H1 (cell line): ENCODE results near the gene WDR33. TPM values are rescaled to one million over a fixed set of nuclear protein-coding genes. Genes with fewer than 3 reads are reported as not detected.

Source experiments
- CTCF ChIA-PET: fragments of 300-600 bp; sonication (Branson Sonifier 250); formaldehyde crosslinking; loops from one replicate; lab custom pipeline; 2021; ENCODE audit not compliant: partially characterized antibody; lab: Charles Lee
- POLR2A ChIA-PET: fragments of 300-600 bp; sonication (Branson Sonifier 250); formaldehyde crosslinking; loops from one replicate; lab custom pipeline; 2021; ENCODE audit warnings: inconsistent platforms; ENCODE audit not compliant: partially characterized antibody; lab: Charles Lee
- DNase-seq, 2 experiments: peaks; one replicate each; pipeline versions ENCODE4 v3.0.0 to v3.0.0-alpha.2; 2010 to 2022; ENCODE audit warnings: low spot score in 2 of 2, low read depth in 1 of 2, mixed read lengths in 1 of 2
- FAIRE-seq: peaks from 2 replicates; lab custom pipeline; 2011; peaks lifted over from hg19 to GRCh38; lab: Jason Lieb, UNC
- H2AFZ ChIP-seq: 2 replicates; pipeline ENCODE4 v1.8.1; 2012; ENCODE audit warnings: low read length, inconsistent platforms
- H2AK5ac ChIP-seq: 2 replicates; pipeline ENCODE4 v1.6.1; 2013; ENCODE audit warnings: low read depth, low read length
- H2BK120ac ChIP-seq: replicated peaks from 2 replicates; pipeline ENCODE3; 2013; ENCODE audit warnings: low read depth, low read length, inconsistent platforms
- H2BK12ac ChIP-seq: 2 replicates; pipeline ENCODE4 v1.6.1; 2013; ENCODE audit warnings: low read depth, low read length
- H2BK15ac ChIP-seq: 2 replicates; pipeline ENCODE4 v1.6.1; 2013; ENCODE audit warnings: low read length
- H2BK20ac ChIP-seq: 2 replicates; pipeline ENCODE4 v1.6.1; 2013; ENCODE audit warnings: low read length
- H2BK5ac ChIP-seq: 2 replicates; pipeline ENCODE4 v1.6.1; 2013; ENCODE audit warnings: low read depth, low read length
- H3K14ac ChIP-seq: 2 replicates; pipeline ENCODE4 v1.6.1; 2013; ENCODE audit warnings: inconsistent platforms; ENCODE audit not compliant: insufficient read length
- H3K18ac ChIP-seq: 2 replicates; pipeline ENCODE4 v1.6.1; 2013; ENCODE audit warnings: low read length; ENCODE audit errors: extremely low read depth
- H3K23ac ChIP-seq: 2 replicates; pipeline ENCODE4 v1.6.1; 2013; ENCODE audit warnings: inconsistent platforms; ENCODE audit not compliant: insufficient read length
- H3K23me2 ChIP-seq: 2 replicates; pipeline ENCODE4 v1.6.1; 2013; ENCODE audit warnings: low read depth, low read length
- H3K27ac ChIP-seq: 2 replicates; pipeline ENCODE4 v1.6.1; 2011; ENCODE audit warnings: low read depth, low read length, inconsistent platforms
- H3K27me3 ChIP-seq, 4 experiments: replicated peaks in 1 of 4; 1 replicate in 1 of 4; 2 replicates in 3 of 4; pipeline versions ENCODE4 v1.6.1 to v1.8.1; 2011 to 2013; ENCODE audit warnings: low read length in 3 of 4, mild to moderate bottlenecking in 3 of 4, inconsistent platforms in 2 of 4, mixed read lengths in 2 of 4, moderate library complexity in 1 of 4; ENCODE audit not compliant: control insufficient read depth in 3 of 4, insufficient read depth in 3 of 4; ENCODE audit errors: extremely low read depth in 1 of 4
- H3K36me3 ChIP-seq, 4 experiments: 2 replicates each; pipeline versions ENCODE4 v1.6.1 to v1.8.1; 2011 to 2013; ENCODE audit warnings: mild to moderate bottlenecking in 4 of 4, low read length in 3 of 4, moderate library complexity in 2 of 4, control low read depth in 1 of 4, inconsistent platforms in 1 of 4; ENCODE audit not compliant: insufficient read depth in 4 of 4, control insufficient read depth in 2 of 4
- H3K4ac ChIP-seq: replicated peaks from 2 replicates; pipeline ENCODE3; 2013; ENCODE audit warnings: low read length, low read depth, mixed read lengths, inconsistent platforms; ENCODE audit not compliant: insufficient read length
- H3K4me1 ChIP-seq, 4 experiments: replicated peaks in 1 of 4; 1 replicate in 1 of 4; 2 replicates in 3 of 4; pipeline versions ENCODE4 v1.6.1 to v1.8.1; 2011 to 2013; ENCODE audit warnings: low read length in 3 of 4, inconsistent platforms in 2 of 4, mixed read lengths in 1 of 4; ENCODE audit not compliant: insufficient read depth in 4 of 4, control insufficient read depth in 3 of 4
- H3K4me2 ChIP-seq, 2 experiments: 2 replicates each; pipeline versions ENCODE4 v1.6.1 to v1.8.1; 2011 to 2013; ENCODE audit warnings: low read depth in 2 of 2, low read length in 2 of 2, control low read depth in 1 of 2, inconsistent platforms in 1 of 2, mild to moderate bottlenecking in 1 of 2; ENCODE audit not compliant: insufficient read depth in 1 of 2
- H3K4me3 ChIP-seq, 4 experiments: fragments of 200-600, 300-600 bp in 1 of 4; sonication (generic), shearing (Covaris generic), sonication (Bioruptor Twin) in 1 of 4; 2 replicates each; pipeline versions ENCODE4 v1.5.1 to v1.8.1; 2011 to 2016; ENCODE audit warnings: low read length in 4 of 4, low read depth in 3 of 4, control low read depth in 2 of 4, inconsistent platforms in 2 of 4, mild to moderate bottlenecking in 2 of 4, mixed read lengths in 1 of 4, moderate library complexity in 1 of 4; ENCODE audit not compliant: insufficient read depth in 2 of 4; ENCODE audit errors: extremely low read depth in 1 of 4
- H3K56ac ChIP-seq: replicated peaks from 2 replicates; pipeline ENCODE3; 2013; ENCODE audit warnings: low read depth, mild to moderate bottlenecking, mixed read lengths, low read length, inconsistent platforms; ENCODE audit not compliant: insufficient read length
- H3K79me1 ChIP-seq: 2 replicates; pipeline ENCODE4 v1.6.1; 2013; ENCODE audit warnings: low read depth, low read length, control low read depth
- H3K79me2 ChIP-seq, 2 experiments: 2 replicates each; pipeline versions ENCODE4 v1.6.1 to v1.8.1; 2012 to 2013; ENCODE audit warnings: low read length in 2 of 2, mild to moderate bottlenecking in 2 of 2, inconsistent platforms in 1 of 2; ENCODE audit not compliant: insufficient read depth in 2 of 2, control insufficient read depth in 1 of 2
- H3K9ac ChIP-seq, 4 experiments: replicated peaks in 1 of 4; 1 replicate in 1 of 4; 2 replicates in 3 of 4; pipeline versions ENCODE4 v1.6.1 to v1.8.1; 2011 to 2013; ENCODE audit warnings: low read depth in 3 of 4, low read length in 3 of 4, control low read depth in 2 of 4, mild to moderate bottlenecking in 2 of 4, moderate library complexity in 2 of 4, inconsistent platforms in 1 of 4; ENCODE audit errors: extremely low read depth in 1 of 4
- H3K9me3 ChIP-seq, 2 experiments: 2 replicates each; pipeline versions ENCODE4 v1.6.1 to v1.8.1; 2012 to 2013; ENCODE audit warnings: mild to moderate bottlenecking in 2 of 2, moderate library complexity in 2 of 2, control low read depth in 1 of 2, inconsistent platforms in 1 of 2, low read depth in 1 of 2, low read length in 1 of 2, mixed read lengths in 1 of 2; ENCODE audit not compliant: insufficient read depth in 2 of 2
- H4K20me1 ChIP-seq, 2 experiments: replicated peaks in 1 of 2; 2 replicates each; pipeline versions ENCODE3 to v1.8.1; 2011 to 2013; ENCODE audit warnings: inconsistent platforms in 2 of 2, low read length in 2 of 2, mild to moderate bottlenecking in 1 of 2; ENCODE audit not compliant: insufficient read depth in 2 of 2, control insufficient read depth in 1 of 2
- H4K5ac ChIP-seq: 2 replicates; pipeline ENCODE4 v1.6.1; 2013; ENCODE audit warnings: low read length, low read depth, mixed read lengths, inconsistent platforms; ENCODE audit not compliant: insufficient read length
- H4K8ac ChIP-seq: 2 replicates; pipeline ENCODE4 v1.8.0; 2013; ENCODE audit warnings: mild to moderate bottlenecking, moderate library complexity, low read length, inconsistent platforms; ENCODE audit not compliant: insufficient read depth; ENCODE audit errors: extremely low read depth
- H4K91ac ChIP-seq: replicated peaks from 2 replicates; pipeline ENCODE3; 2013; ENCODE audit warnings: low read length, mixed read lengths, inconsistent platforms; ENCODE audit not compliant: insufficient read length
- BCL11A ChIP-seq, 2 experiments: IDR thresholded peaks; one replicate each; pipeline ENCODE4 v1.6.1; 2011; ENCODE audit warnings: low read depth in 2 of 2, low read length in 2 of 2, mild to moderate bottlenecking in 2 of 2
- CBX5 ChIP-seq: fragments of 300-800, 300-1000 bp; sonication (generic); IDR thresholded peaks from 2 replicates; pipeline ENCODE4 v1.7.1; 2016; ENCODE audit warnings: antibody characterized with exemption, low read length, low read depth
- CEBPB ChIP-seq: IDR thresholded peaks from 2 replicates; pipeline ENCODE4 v1.6.1; 2012; ENCODE audit warnings: low read depth, low read length
- CHD1 ChIP-seq: IDR thresholded peaks from 2 replicates; pipeline ENCODE4 v1.6.1; 2012; ENCODE audit warnings: low read depth, low read length, improper control_type of control experiment
- HDAC2 ChIP-seq, 2 experiments: fragments of 300-600 bp in 1 of 2; sonication (generic) in 1 of 2; IDR thresholded peaks; 2 replicates each; pipeline ENCODE4 v1.6.1; 2011 to 2012; ENCODE audit warnings: low read depth in 2 of 2, low read length in 2 of 2, mild to moderate bottlenecking in 2 of 2, moderate library complexity in 2 of 2, borderline replicate concordance in 1 of 2, inconsistent platforms in 1 of 2
- KDM1A ChIP-seq: fragments of 200-600, 300-600 bp; sonication (generic); IDR thresholded peaks from 2 replicates; pipeline ENCODE4 v1.7.1; 2016; ENCODE audit warnings: mild to moderate bottlenecking, low read length, borderline replicate concordance
- NANOG ChIP-seq: IDR thresholded peaks from 2 replicates; pipeline ENCODE4 v1.6.1; 2011; ENCODE audit warnings: low read length, low read depth, mild to moderate bottlenecking, inconsistent platforms; ENCODE audit not compliant: insufficient read depth, poor library complexity, severe bottlenecking
- NRF1 ChIP-seq: IDR thresholded peaks from 2 replicates; pipeline ENCODE4 v1.6.1; 2011; ENCODE audit warnings: mild to moderate bottlenecking, low read depth, low read length, improper control_type of control experiment
- POLR2A ChIP-seq, 2 experiments: IDR thresholded peaks; 1 replicate in 1 of 2; 2 replicates in 1 of 2; pipeline ENCODE4 v1.6.1; 2011; ENCODE audit warnings: low read depth in 2 of 2, low read length in 2 of 2, mild to moderate bottlenecking in 2 of 2; ENCODE audit errors: control extremely low read depth in 1 of 2
- SRF ChIP-seq: IDR thresholded peaks from 2 replicates; pipeline ENCODE4 v1.6.1; 2011; ENCODE audit warnings: mild to moderate bottlenecking, low read depth, low read length, moderate library complexity
- TBP ChIP-seq: IDR thresholded peaks from 2 replicates; pipeline ENCODE4 v1.6.1; 2011; ENCODE audit warnings: low read depth, low read length, improper control_type of control experiment
- TCF12 ChIP-seq: IDR thresholded peaks from 2 replicates; pipeline ENCODE4 v1.6.1; 2011; ENCODE audit warnings: low read depth, mild to moderate bottlenecking, low read length
- WGBS, 2 experiments: shearing (Covaris generic) in 1 of 2; methylation state at CpG; one replicate each; pipeline versions ENCODE4 v1.1.6 to v1.1.7; 2013 to 2015; ENCODE audit warnings: low lambda C conversion rate in 2 of 2, mixed read lengths in 2 of 2, inconsistent platforms in 1 of 2, low coverage in 1 of 2, missing lambda C conversion rate in 1 of 2; ENCODE audit not compliant: insufficient replicate concordance in 2 of 2, insufficient coverage in 1 of 2, insufficient read length in 1 of 2; ENCODE audit errors: extremely low coverage in 1 of 2, missing lambda C conversion rate in 1 of 2; 5-methylcytosine and 5-hydroxymethylcytosine counted together
- polyA plus RNA-seq, 7 experiments: library from polyadenylated mRNA; depleted of rRNA in 3 of 7; stranded (reverse) in 5 of 7; unstranded in 2 of 7; fragments of >200 nt in 5 of 7; fragments of 200-250 nt in 2 of 7; gene quantifications; 1 replicate in 5 of 7; 2 replicates in 1 of 7; 4 replicates in 1 of 7; pipeline versions ENCODE4 v1.2.1 to v1.2.3, GENCODE V29; 2011 to 2013; ENCODE audit warnings: missing spikeins in 2 of 7, mixed read lengths in 2 of 7
- total RNA-seq: library from RNA; stranded (reverse); fragmentation: NEBNext Ultra II Directional; extraction: Animal tissue kit (Norgen Biotek cat#: 25700); gene quantifications from 2 replicates; pipeline ENCODE4 v1.2.1, GENCODE V29; 2021
- TF ChIP-seq, protein P1 (sequence below): IDR thresholded peaks from 2 replicates; pipeline ENCODE4 v1.6.1; 2012; ENCODE audit warnings: low read length, inconsistent platforms

The WDR33 gene
- total and polyA plus RNA-seq, 2 of the 8 experiments (the other 6 are each of a cell fraction or from before 2014, with no cell fraction given), result 18.1 to 82.7 TPM

DNA sequence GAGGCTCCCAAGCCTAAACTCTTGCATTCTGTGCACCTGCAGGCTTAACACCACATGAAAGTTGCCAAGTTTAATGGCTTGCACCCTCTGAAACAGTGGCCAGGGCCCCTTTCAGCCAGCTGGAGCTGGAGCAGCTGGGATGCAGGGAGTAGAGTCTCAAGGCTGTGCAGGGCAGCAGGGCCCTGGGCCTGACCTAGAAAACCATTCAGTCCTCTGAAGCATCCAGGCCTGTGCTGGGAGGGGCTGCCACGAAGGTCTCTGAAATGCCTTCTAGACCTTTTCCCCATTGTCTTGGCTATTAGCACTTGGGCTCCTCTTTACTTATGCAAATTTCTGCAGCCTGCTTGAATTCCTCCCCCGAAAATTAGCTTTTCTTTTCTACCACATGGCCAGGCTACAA lies 120.3 kb downstream of the WDR33 start:
- Histone ChIP-seq H3K4me2 (no peak overlapping the region), H2BK12ac (no peak overlapping the region), H2BK120ac (no peak overlapping the region), H3K79me1 (no peaks in the 10 kb centered on the region), H4K91ac (no peak overlapping the region), H2BK15ac (no peak overlapping the region), H3K9ac (no peak overlapping the region), H3K56ac (no peak overlapping the region), H3K14ac (no peak overlapping the region), H4K20me1 (no peaks in the 10 kb centered on the region), H3K9me3 (peaks cover 17 to 21% of the 10 kb centered on the region in 2 experiments), H3K23me2 (no peaks in the 10 kb centered on the region), H3K18ac (no peak overlapping the region), H3K23ac (no peak overlapping the region), H3K4me1 (no peaks in the 10 kb centered on the region), H3K36me3 (no peaks in the 10 kb centered on the region), H3K4ac (no peak overlapping the region), H2AFZ (no peak overlapping the region), H3K27me3 (peaks cover 0 to 8% (median 5%) of the 10 kb centered on the region in 4 experiments; a peak in 3 of 7 replicates), H2BK5ac (no peak overlapping the region), H3K27ac (no peak overlapping the region), H4K8ac (no peak overlapping the region), H2AK5ac (no peak overlapping the region), H2BK20ac (no peak overlapping the region), H3K79me2 (no peaks in the 10 kb centered on the region), H3K4me3 (no peak overlapping the region), H4K5ac (no peak overlapping the region)
- CTCF ChIA-PET, result interaction anchor here (0.7 to 1.7 kb wide), 3 partner anchors 41 to 157 kb away, joined by 3 to 5 read pairs (median 3); no protein-coding TSS in a partner anchor
- no peak for FAIRE-seq
- 76% methylated on average over 2 of the region's 2 CpGs; no CpG with 5 or more reads in 1 of the 2 experiments for WGBS, 2 experiments
- DNase-seq, result no peak
- POLR2A ChIA-PET, result interaction anchor here (1.4 to 2.6 kb wide), 2 partner anchors 11 to 52 kb away, joined by 3 to 8 read pairs; partner anchors contain the start of gene SFT2D3
- TF ChIP-seq BCL11A (IDR thresholded peaks at IDR 0.05; ENCODE audit: low read depth in 2 of 2, low read length in 2 of 2), result no peak
- TF ChIP-seq KDM1A, result no peak
- TF ChIP-seq TCF12, result no peak
- no peak for TF ChIP-seq TBP
- TF ChIP-seq CEBPB, result no peak
- TF ChIP-seq, protein P1, sequence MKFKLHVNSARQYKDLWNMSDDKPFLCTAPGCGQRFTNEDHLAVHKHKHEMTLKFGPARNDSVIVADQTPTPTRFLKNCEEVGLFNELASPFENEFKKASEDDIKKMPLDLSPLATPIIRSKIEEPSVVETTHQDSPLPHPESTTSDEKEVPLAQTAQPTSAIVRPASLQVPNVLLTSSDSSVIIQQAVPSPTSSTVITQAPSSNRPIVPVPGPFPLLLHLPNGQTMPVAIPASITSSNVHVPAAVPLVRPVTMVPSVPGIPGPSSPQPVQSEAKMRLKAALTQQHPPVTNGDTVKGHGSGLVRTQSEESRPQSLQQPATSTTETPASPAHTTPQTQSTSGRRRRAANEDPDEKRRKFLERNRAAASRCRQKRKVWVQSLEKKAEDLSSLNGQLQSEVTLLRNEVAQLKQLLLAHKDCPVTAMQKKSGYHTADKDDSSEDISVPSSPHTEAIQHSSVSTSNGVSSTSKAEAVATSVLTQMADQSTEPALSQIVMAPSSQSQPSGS, result no peak
- TF ChIP-seq HDAC2 (IDR thresholded peaks at IDR 0.05; ENCODE audit: borderline replicate concordance in 1 of 2, low read depth in 2 of 2, low read length in 2 of 2), result no peak
- no peak for TF ChIP-seq CBX5
- TF ChIP-seq CHD1, result no peak
- no peak for TF ChIP-seq NANOG
- TF ChIP-seq NRF1, result no peak
- no peak for TF ChIP-seq POLR2A (IDR thresholded peaks at IDR 0.05; ENCODE audit: control extremely low read depth in 1 of 2, low read depth in 2 of 2, low read length in 2 of 2)
- TF ChIP-seq SRF, result no peak
